ENCODE data around the gene SNX25.

Gene SNX25

DNA sequence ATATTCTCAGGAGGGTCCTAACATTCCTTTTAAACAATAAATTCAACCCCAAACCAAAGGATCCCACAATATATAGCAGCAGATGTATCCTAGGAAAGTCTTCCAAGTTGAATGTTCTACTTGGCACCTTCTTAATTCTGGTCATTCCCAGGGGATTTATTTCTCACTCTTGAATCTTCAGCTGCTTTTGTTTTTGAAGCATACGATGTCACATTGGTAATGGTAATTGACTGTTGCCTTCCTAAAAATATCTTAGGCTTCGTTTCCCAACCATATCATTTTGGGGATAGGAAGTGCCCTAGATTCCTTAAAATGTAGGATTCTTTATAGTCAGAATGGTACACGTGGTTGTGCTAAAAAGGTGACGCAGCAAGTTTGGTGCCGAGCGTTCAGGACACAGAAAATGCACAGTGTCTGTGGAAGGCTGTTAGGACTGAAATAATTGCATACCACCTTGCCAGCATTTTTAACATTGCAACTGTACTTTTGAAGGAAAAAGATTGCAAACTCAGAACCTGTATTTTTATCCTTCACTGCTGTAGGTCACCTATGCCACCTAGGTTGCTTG, 8.1 kb downstream of the SNX25 start:
- TF ChIP-seq, protein P1, sequence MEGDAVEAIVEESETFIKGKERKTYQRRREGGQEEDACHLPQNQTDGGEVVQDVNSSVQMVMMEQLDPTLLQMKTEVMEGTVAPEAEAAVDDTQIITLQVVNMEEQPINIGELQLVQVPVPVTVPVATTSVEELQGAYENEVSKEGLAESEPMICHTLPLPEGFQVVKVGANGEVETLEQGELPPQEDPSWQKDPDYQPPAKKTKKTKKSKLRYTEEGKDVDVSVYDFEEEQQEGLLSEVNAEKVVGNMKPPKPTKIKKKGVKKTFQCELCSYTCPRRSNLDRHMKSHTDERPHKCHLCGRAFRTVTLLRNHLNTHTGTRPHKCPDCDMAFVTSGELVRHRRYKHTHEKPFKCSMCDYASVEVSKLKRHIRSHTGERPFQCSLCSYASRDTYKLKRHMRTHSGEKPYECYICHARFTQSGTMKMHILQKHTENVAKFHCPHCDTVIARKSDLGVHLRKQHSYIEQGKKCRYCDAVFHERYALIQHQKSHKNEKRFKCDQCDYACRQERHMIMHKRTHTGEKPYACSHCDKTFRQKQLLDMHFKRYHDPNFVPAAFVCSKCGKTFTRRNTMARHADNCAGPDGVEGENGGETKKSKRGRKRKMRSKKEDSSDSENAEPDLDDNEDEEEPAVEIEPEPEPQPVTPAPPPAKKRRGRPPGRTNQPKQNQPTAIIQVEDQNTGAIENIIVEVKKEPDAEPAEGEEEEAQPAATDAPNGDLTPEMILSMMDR (IDR thresholded peaks at IDR 0.05; ENCODE audit: insufficient read depth, low read length, missing control alignments) = no peak
- DNase-seq (ENCODE audit: low read depth, low spot score) = no peak
- ChIA-PET POLR2A (no interaction called here), CTCF (interaction anchor here (1.2 to 1.7 kb wide), 2 partner anchors 8 to 9 kb away, joined by 3 to 4 read pairs; partner anchors contain the start of gene SNX25)
- H3K4me3 ChIP-seq (ENCODE audit: low read depth, low read length) = no peak overlapping the region

GRCh38 chr4:185218312-185218711, 8.9 kb downstream of the SNX25 start:
- H3K4me3 ChIP-seq (ENCODE audit: low read depth, low read length) = no peak overlapping the region
- no peak for DNase-seq (ENCODE audit: low read depth, low spot score)
- TF ChIP-seq, protein P1 (IDR thresholded peaks at IDR 0.05; ENCODE audit: insufficient read depth, low read length, missing control alignments) = no peak
- ChIA-PET POLR2A (interaction anchor here (0.6 to 1.1 kb wide), 2 partner anchors 8 to 29 kb away, joined by 3 read pairs; partner anchors contain the start of gene SNX25), CTCF (interaction anchor here (1.7 kb wide), 1 partner anchor 8 kb away, joined by 4 read pairs; the partner anchor contains the start of gene SNX25)

DNA sequence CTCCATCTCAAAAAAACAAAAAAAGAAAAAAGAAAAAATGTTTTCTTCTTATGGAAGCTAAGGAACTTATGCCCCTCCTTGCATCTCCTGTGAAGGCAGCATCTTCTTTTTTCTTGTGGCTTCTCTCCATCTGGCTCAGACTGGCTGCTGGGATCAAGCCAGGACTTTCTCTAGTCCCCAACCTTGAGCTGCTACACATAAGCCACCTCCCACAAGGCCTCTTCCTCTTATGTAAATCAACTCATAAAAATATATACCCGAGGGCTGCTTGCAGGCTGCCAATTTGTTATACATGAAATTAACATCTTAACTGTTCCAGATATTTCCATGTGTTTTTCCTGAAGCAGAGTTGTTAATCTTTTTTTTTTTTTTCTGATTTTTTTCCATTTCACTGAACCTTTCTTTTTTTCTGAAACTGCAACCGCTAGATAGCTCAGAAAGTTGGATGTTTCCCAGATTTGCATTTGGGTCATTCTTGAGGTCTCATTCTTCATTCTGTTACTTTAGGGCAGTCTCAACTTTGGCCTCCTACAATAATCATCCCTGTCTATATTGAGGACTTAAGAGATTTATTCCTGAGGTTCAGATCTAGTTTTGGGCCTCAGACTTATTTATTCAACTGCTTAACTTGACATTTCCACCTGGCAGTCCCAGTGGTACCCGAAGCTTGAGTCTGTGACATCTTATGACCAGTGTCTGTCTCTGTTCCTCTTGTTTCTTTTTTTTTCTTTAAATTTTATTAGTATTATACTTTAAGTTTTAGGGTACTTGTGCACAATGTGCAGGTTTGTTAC, 10.3 kb downstream of the SNX25 start:
- POLR2A ChIA-PET = interaction anchor here (1.1 to 1.3 kb wide), 2 partner anchors 10 to 15 kb away, joined by 3 to 4 read pairs; partner anchors contain the start of gene SNX25
- TF ChIP-seq, protein P1 (IDR thresholded peaks at IDR 0.05; ENCODE audit: insufficient read depth, low read length, missing control alignments) = no peak
- no peak overlapping the region for H3K4me3 ChIP-seq (ENCODE audit: low read depth, low read length)
- peak; percentile 77 for DNase-seq (ENCODE audit: low read depth, low spot score)
- CTCF ChIA-PET = interaction anchor here (0.8 to 1.1 kb wide), 2 partner anchors 13 to 23 kb away, joined by 3 to 5 read pairs; no protein-coding TSS in a partner anchor

GRCh38 chr4:185221491-185221890, 12.1 kb downstream of the SNX25 start:
- no peak for DNase-seq (ENCODE audit: low read depth, low spot score)
- ChIA-PET CTCF (interaction anchor here (0.8 kb wide), 1 partner anchor 8 kb away, joined by 3 read pairs; no protein-coding TSS in a partner anchor), POLR2A (interaction anchor here (1.1 kb wide), 1 partner anchor 9 kb away, joined by 3 read pairs; no protein-coding TSS in a partner anchor)
- TF ChIP-seq, protein P1 (IDR thresholded peaks at IDR 0.05; ENCODE audit: insufficient read depth, low read length, missing control alignments) = no peak
- H3K4me3 ChIP-seq (ENCODE audit: low read depth, low read length) = no peak overlapping the region

- TF ChIP-seq, protein P1 (IDR thresholded peaks at IDR 0.05; ENCODE audit: insufficient read depth, low read length, missing control alignments) = no peak
- no peak overlapping the region for H3K4me3 ChIP-seq (ENCODE audit: low read depth, low read length)
- CTCF ChIA-PET = interaction anchor here (0.8 kb wide), 1 partner anchor 9 kb away, joined by 3 read pairs; no protein-coding TSS in a partner anchor
- POLR2A ChIA-PET = interaction anchor here (1.1 kb wide), 1 partner anchor 9 kb away, joined by 3 read pairs; no protein-coding TSS in a partner anchor
- no peak for DNase-seq (ENCODE audit: low read depth, low spot score)
Measured at GRCh38 chr4:185221912-185222311, 12.5 kb downstream of the SNX25 start.

GRCh38 chr4:185222598-185222997, 13.2 kb downstream of the SNX25 start:
- TF ChIP-seq, protein P1 (IDR thresholded peaks at IDR 0.05; ENCODE audit: insufficient read depth, low read length, missing control alignments) = no peak
- ChIA-PET CTCF (no interaction called here), POLR2A (interaction anchor here (1.1 kb wide), 1 partner anchor 10 kb away, joined by 3 read pairs; no protein-coding TSS in a partner anchor)
- H3K4me3 ChIP-seq (ENCODE audit: low read depth, low read length) = no peak overlapping the region
- DNase-seq (ENCODE audit: low read depth, low spot score) = peak; percentile 58

Measured in AG04449 (cell line).